ENCODE results near the gene PCMT1. TPM values are rescaled to one million over a fixed set of nuclear protein-coding genes. Genes with fewer than 3 reads are reported as not detected.

Gene PCMT1
- total RNA-seq, 2 experiments from 2014 or later = 14.4 to 15.7 TPM

DNA sequence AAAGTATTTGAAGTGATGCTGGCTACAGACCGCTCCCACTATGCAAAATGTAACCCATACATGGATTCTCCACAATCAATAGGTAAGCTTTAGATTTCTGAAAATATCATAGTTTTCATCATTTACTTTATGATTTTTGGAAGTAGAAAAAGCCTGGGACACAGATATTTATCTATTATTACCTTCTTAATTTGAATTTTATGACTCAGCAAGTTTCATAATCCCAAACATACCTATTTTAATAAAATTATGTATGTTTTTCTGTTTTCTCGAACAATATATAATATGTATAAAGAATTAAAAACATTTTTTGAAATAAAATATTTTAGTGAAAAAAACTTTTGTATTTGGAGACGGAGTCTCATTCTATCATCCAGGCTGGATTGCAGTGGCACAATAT lies 21.6 kb downstream of the PCMT1 start:
- H3K4me1 ChIP-seq (ENCODE audit: insufficient read depth, low read length) = no peaks in the 10 kb centered on the region
- peaks cover 9% of the 10 kb centered on the region for H3K4me1 Mint-ChIP-seq (ENCODE audit: low read depth)
- H3K27me3 Mint-ChIP-seq = no peaks in the 10 kb centered on the region
- ATAC-seq (ENCODE audit: poor library complexity) (no peak), DNase-seq (no peak)
- H3K4me3 Mint-ChIP-seq = no peak overlapping the region
- POLR2A ChIA-PET = no interaction called here
- peaks cover 47% of the 10 kb centered on the region for H3K36me3 ChIP-seq (ENCODE audit: insufficient read depth, low read length)
- no peak overlapping the region for H3K27ac ChIP-seq (ENCODE audit: low read depth in 1 of 2, low read length in 2 of 2)
- H3K36me3 Mint-ChIP-seq (ENCODE audit: low read depth) = peaks cover 56% of the 10 kb centered on the region
- H3K9me3 ChIP-seq (ENCODE audit: control insufficient read depth in 1 of 2, insufficient read depth in 1 of 2, low read length in 2 of 2) = peaks cover 0 to 3% of the 10 kb centered on the region in 2 experiments
- CTCF ChIA-PET = no interaction called here
- no peaks in the 10 kb centered on the region for H3K27me3 ChIP-seq (ENCODE audit: control insufficient read depth in 1 of 2, insufficient read depth in 2 of 2, low read length in 2 of 2)
- H3K27ac Mint-ChIP-seq = no peak overlapping the region
- H3K9me3 Mint-ChIP-seq = peaks cover 3% of the 10 kb centered on the region
- TF ChIP-seq CTCF (IDR thresholded peaks at IDR 0.05) = no peak
- no peak overlapping the region for H3K4me3 ChIP-seq (ENCODE audit: low read length)
- intact Hi-C loops (cut with DNase I, micrococcal nuclease) = no loop called here

DNA sequence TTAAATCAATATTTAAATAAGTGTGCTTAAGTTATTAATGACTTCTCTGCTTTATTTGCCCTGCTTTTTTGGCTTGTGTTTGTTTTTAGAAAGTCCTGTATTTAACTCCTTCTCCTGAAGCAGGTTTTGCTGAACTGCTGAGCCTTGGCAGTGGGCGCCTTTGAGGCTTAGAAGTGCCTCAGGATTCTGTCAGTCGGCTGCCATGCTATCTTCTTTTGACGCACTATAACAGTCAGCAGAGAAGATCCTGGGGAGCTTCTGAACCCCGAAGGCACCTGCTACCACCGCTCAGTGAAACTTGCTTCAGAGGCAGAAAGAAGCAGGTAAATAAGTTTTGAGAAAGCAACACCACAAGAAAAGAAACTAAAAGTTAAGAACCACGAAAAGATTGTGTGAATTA lies 22.4 kb downstream of the PCMT1 start:
- no peaks in the 10 kb centered on the region for H3K27me3 ChIP-seq (ENCODE audit: control insufficient read depth in 1 of 2, insufficient read depth in 2 of 2, low read length in 2 of 2)
- H3K36me3 ChIP-seq (ENCODE audit: insufficient read depth, low read length) = peaks cover 43% of the 10 kb centered on the region
- H3K4me3 ChIP-seq (ENCODE audit: low read length) = no peak overlapping the region
- POLR2A ChIA-PET = interaction anchor here (1.0 kb wide), 1 partner anchor 22 kb away, joined by 3 read pairs; the partner anchor contains the start of gene PCMT1
- TF ChIP-seq CTCF (IDR thresholded peaks at IDR 0.05) = no peak
- intact Hi-C loops (cut with DNase I, micrococcal nuclease) = no loop called here
- H3K36me3 Mint-ChIP-seq (ENCODE audit: low read depth) = peaks cover 56% of the 10 kb centered on the region
- H3K4me1 Mint-ChIP-seq (ENCODE audit: low read depth) = peaks cover 4% of the 10 kb centered on the region
- no peak for DNase-seq
- ATAC-seq (ENCODE audit: poor library complexity) = no peak
- H3K27ac ChIP-seq (ENCODE audit: low read depth in 1 of 2, low read length in 2 of 2) = no peak overlapping the region
- no peak overlapping the region for H3K4me3 Mint-ChIP-seq
- H3K4me1 ChIP-seq (ENCODE audit: insufficient read depth, low read length) = no peaks in the 10 kb centered on the region
- H3K27me3 Mint-ChIP-seq = no peaks in the 10 kb centered on the region
- H3K9me3 ChIP-seq (ENCODE audit: control insufficient read depth in 1 of 2, insufficient read depth in 1 of 2, low read length in 2 of 2) = no peaks in the 10 kb centered on the region
- CTCF ChIA-PET = no interaction called here
- H3K9me3 Mint-ChIP-seq = no peaks in the 10 kb centered on the region
- H3K27ac Mint-ChIP-seq = no peak overlapping the region

GRCh38 chr6:149777624-149778023 lies 28.1 kb downstream of the PCMT1 start:
- Mint-ChIP-seq H3K27me3 (no peaks in the 10 kb centered on the region), H3K27ac (no peak overlapping the region), H3K4me3 (no peak overlapping the region), H3K36me3 (ENCODE audit: low read depth) (peaks cover 53% of the 10 kb centered on the region), H3K4me1 (ENCODE audit: low read depth) (no peaks in the 10 kb centered on the region), H3K9me3 (no peaks in the 10 kb centered on the region)
- no peaks in the 10 kb centered on the region for H3K4me1 ChIP-seq (ENCODE audit: insufficient read depth, low read length)
- no peak overlapping the region for H3K27ac ChIP-seq (ENCODE audit: low read depth in 1 of 2, low read length in 2 of 2)
- ChIA-PET POLR2A (no interaction called here), CTCF (interaction anchor here (0.7 kb wide), 1 partner anchor 144 kb away, joined by 3 read pairs; no protein-coding TSS in a partner anchor)
- H3K36me3 ChIP-seq (ENCODE audit: insufficient read depth, low read length) = peaks cover 52% of the 10 kb centered on the region
- TF ChIP-seq CTCF (IDR thresholded peaks at IDR 0.05) = no peak
- ATAC-seq (ENCODE audit: poor library complexity) = no peak
- DNase-seq = no peak
- no peaks in the 10 kb centered on the region for H3K27me3 ChIP-seq (ENCODE audit: control insufficient read depth in 1 of 2, insufficient read depth in 2 of 2, low read length in 2 of 2)
- H3K9me3 ChIP-seq (ENCODE audit: control insufficient read depth in 1 of 2, insufficient read depth in 1 of 2, low read length in 2 of 2) = no peaks in the 10 kb centered on the region
- no peak overlapping the region for H3K4me3 ChIP-seq (ENCODE audit: low read length)
- intact Hi-C loops (cut with DNase I, micrococcal nuclease) = no loop called here
